ENCODE data around the gene MYMK. TPM values are rescaled to one million over a fixed set of nuclear protein-coding genes. Genes with fewer than 3 reads are reported as not detected.

The MYMK gene
- total RNA-seq, 4 donors from 2014 or later, result not detected

DNA sequence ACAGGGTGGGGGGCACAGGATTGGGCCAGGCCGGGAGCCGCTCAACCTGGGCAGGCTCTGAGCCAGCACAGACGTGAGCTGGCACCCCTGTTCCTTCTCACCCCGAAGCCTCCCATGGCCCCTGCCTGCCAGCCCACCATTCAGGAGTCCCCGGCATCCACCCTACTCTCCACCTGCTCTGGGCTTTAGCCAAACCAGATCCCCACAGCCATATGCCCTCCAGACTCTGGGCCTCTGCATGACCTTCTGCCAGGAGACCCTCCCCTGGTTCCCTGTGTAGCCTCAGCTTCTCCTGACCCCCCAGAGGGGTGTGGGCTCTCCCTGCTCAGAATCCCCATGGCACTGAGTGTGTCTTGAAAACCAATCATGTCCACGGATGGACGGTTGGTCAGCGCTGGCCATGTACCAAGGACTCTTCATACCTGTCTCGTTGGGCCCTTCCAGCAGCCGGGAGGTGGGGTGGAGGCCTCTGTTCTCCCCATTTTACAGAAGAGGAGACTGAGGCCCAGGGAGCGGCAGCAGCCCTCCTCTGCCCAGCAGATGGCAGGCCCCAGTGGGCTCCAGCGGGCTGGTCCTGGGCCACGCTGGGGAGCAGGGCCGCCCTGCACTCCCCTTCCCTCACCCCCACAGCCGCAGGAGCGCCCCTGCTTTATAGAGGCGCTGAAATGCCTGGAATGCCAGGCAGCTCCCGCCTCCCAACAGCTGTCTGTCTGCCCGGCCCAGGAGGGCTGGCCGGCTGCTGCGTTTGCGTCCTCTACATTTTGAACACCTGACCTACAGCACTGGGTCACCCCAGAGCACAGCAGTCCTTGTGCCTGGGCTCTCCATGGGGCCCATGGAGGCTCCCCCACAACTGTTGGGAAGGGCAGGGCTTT is 3.5 kb upstream of the MYMK start:
- no peak overlapping the region for H3K27ac ChIP-seq
- TF ChIP-seq, protein P1, sequence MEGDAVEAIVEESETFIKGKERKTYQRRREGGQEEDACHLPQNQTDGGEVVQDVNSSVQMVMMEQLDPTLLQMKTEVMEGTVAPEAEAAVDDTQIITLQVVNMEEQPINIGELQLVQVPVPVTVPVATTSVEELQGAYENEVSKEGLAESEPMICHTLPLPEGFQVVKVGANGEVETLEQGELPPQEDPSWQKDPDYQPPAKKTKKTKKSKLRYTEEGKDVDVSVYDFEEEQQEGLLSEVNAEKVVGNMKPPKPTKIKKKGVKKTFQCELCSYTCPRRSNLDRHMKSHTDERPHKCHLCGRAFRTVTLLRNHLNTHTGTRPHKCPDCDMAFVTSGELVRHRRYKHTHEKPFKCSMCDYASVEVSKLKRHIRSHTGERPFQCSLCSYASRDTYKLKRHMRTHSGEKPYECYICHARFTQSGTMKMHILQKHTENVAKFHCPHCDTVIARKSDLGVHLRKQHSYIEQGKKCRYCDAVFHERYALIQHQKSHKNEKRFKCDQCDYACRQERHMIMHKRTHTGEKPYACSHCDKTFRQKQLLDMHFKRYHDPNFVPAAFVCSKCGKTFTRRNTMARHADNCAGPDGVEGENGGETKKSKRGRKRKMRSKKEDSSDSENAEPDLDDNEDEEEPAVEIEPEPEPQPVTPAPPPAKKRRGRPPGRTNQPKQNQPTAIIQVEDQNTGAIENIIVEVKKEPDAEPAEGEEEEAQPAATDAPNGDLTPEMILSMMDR (IDR thresholded peaks at IDR 0.05), result no peak
- TF ChIP-seq POLR2A (IDR thresholded peaks at IDR 0.05), result no peak
- peaks cover 0 to 40% (median 12%) of the 10 kb centered on the region in 3 donors for H3K4me1 ChIP-seq
- 70 to 83% methylated on average over 8 to 17 of the region's 22 CpGs for WGBS, 2 donors
- H3K4me3 ChIP-seq, result no peak overlapping the region
- H3K36me3 ChIP-seq, result no peaks in the 10 kb centered on the region
- DNase-seq, result no peak
- peaks cover 0 to 70% (median 0%) of the 10 kb centered on the region in 4 donors for H3K27me3 ChIP-seq
- H3K9me3 ChIP-seq, result no peaks in the 10 kb centered on the region
- intact Hi-C loops (cut with DNase I), result no loop called here

DNA sequence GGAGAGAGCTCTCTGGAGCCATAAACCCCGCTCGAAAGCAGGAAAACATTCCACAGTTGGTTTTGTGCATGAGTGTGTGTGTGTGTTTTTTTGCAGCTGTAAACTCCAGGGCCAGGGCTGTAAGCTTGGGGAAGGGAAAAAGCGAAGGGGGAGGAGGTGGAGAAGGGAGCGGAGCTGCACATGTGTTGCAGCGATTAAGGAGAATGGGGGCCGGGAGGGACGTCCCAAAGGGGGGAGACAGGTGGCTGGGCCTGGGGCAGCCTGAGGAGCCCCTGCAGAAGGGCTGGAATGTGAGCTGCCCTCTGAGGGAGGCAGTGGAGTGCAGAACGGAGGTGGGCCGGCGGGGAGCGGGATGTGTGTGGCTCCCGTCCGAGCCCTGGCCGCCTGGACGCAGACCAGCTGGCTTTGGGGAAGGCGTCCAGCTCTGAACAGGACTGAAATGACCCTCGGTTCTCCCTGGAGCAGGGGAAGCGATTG is 2.7 kb upstream of the MYMK start:
- 55 to 70% methylated on average over 14 of the region's 18 CpGs for WGBS, 2 donors
- DNase-seq, result no peak
- no peaks in the 10 kb centered on the region for H3K36me3 ChIP-seq
- peaks cover 0 to 62% (median 0%) of the 10 kb centered on the region in 4 donors for H3K27me3 ChIP-seq
- H3K27ac ChIP-seq, result no peak overlapping the region
- no peak overlapping the region for H3K4me3 ChIP-seq
- H3K4me1 ChIP-seq, result peaks cover 0 to 37% (median 12%) of the 10 kb centered on the region in 3 donors
- intact Hi-C loops (cut with DNase I), result no loop called here
- H3K9me3 ChIP-seq, result no peaks in the 10 kb centered on the region
- TF ChIP-seq, protein P1 (IDR thresholded peaks at IDR 0.05), result no peak
- no peak for TF ChIP-seq POLR2A (IDR thresholded peaks at IDR 0.05)

DNA sequence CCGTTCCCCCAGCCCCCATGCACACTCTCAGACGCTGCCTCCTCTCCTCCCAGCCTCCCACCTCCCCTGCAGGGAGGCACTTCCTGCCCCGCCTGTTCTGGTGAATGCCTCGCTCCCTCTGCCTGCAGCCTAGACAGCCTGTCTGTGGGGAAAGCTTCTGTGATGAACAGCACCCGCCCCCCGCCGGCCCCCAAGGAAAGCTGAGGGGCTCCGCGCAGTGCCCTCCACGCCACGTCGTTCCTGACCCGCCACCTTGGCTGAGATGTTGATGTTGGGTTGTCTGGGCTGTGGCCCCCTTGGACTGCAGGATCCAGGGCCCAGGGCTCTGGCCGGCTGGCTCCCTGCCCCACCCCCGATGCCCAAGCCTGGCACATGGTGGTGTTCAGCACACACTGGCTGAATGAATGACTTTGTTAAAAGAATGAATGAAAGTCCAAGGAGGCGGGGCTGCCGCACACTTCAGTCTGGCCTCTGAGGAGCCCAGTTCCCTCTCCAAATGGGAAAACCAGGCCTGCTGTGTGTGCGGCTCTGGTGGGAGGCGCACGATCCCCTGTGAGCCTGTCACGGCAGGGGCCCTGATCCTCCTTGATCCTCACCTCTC is 2.1 kb upstream of the MYMK start:
- intact Hi-C loops (cut with DNase I), result no loop called here
- no peak for DNase-seq
- no peaks in the 10 kb centered on the region for H3K36me3 ChIP-seq
- no peak overlapping the region for H3K27ac ChIP-seq
- no peak overlapping the region for H3K4me3 ChIP-seq
- 58 to 66% methylated on average over 2 to 16 of the region's 21 CpGs for WGBS, 2 donors
- TF ChIP-seq, protein P1 (IDR thresholded peaks at IDR 0.05), result no peak
- no peak for TF ChIP-seq POLR2A (IDR thresholded peaks at IDR 0.05)
- H3K4me1 ChIP-seq, result peaks cover 0 to 40% (median 12%) of the 10 kb centered on the region in 3 donors
- peaks cover 0 to 56% (median 0%) of the 10 kb centered on the region in 4 donors for H3K27me3 ChIP-seq
- H3K9me3 ChIP-seq, result no peaks in the 10 kb centered on the region

DNA sequence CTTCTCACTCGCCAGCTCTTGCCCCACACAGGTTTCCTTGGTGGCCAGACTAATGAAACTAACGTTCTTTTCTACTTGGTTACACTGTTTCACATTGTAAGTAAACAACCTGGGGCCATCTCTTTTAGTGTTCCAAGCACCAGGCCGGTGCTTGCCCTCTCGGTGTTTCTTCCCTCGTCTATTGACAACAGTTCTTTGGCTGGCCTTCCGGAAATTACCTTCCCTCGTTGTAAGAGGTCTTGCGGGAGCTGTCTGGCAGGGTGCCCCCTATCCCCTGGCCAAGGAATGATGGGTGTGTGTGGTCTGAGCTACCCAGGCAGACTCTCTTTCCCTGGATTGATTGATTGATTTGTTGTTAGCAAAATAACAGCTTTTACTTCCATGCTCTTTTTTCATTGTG is 918 bp upstream of the MYMK start:
- Histone ChIP-seq H3K36me3 (no peaks in the 10 kb centered on the region), H3K27ac (no peak overlapping the region), H3K9me3 (no peaks in the 10 kb centered on the region), H3K4me1 (peaks cover 0 to 40% (median 12%) of the 10 kb centered on the region in 3 donors), H3K27me3 (peaks cover 0 to 56% (median 0%) of the 10 kb centered on the region in 4 donors), H3K4me3 (no peak overlapping the region)
- TF ChIP-seq POLR2A (IDR thresholded peaks at IDR 0.05), result no peak
- intact Hi-C loops (cut with DNase I), result no loop called here
- 31 to 34% methylated on average over 7 to 8 of the region's 8 CpGs for WGBS, 2 donors
- DNase-seq, result no peak

DNA sequence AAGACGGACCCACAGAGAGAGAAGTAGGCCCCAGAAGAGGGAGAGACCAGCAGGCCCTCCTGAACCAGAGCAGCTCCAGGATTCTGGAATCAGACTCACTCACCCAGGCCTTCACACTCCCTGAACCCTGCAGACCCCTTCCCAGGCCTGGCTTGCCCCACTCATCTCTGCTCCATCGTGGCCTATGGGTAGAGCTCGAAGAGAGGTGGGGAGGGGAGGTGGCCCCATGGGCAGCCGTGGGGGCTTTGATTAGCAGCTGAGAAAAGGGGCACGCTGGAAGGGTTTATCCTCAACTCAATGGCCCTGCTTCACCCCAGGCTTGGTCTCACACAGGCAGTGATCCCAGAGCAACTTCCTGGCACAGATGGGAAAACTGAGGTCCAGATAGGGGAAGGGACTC is 613 bp downstream of the MYMK start:
- intact Hi-C loops (cut with DNase I), result no loop called here
- Histone ChIP-seq H3K4me3 (no peak overlapping the region), H3K9me3 (no peaks in the 10 kb centered on the region), H3K27ac (no peak overlapping the region), H3K27me3 (peaks cover 0 to 42% (median 0%) of the 10 kb centered on the region in 4 donors), H3K36me3 (no peaks in the 10 kb centered on the region), H3K4me1 (peaks cover 5 to 52% (median 17%) of the 10 kb centered on the region in 3 donors)
- TF ChIP-seq, protein P1 (IDR thresholded peaks at IDR 0.05), result no peak
- TF ChIP-seq POLR2A (IDR thresholded peaks at IDR 0.05), result no peak
- WGBS, 2 donors, result 84 to 90% methylated on average over 5 of the region's 5 CpGs
- no peak for DNase-seq

Data from esophagus squamous epithelium (tissue), 5 donors.